HepG2 (cell line): Measurements from ENCODE around the gene LARP1. TPM values are rescaled to one million over a fixed set of nuclear protein-coding genes. Genes with fewer than 3 reads are reported as not detected.

Source experiments
- ARNTL ChIP-seq: sonication (generic); formaldehyde crosslinking; IDR thresholded peaks from 2 replicates; pipeline ENCODE4 v1.4.0; 2020; ENCODE audit warnings: mild to moderate bottlenecking, missing genetic modification reagents
- CEBPZ ChIP-seq: IDR thresholded peaks from 2 replicates; pipeline ENCODE4 v1.6.1; 2012; ENCODE audit warnings: low read length, improper control_type of control experiment
- E2F5 ChIP-seq: sonication (generic); formaldehyde crosslinking; conservative IDR thresholded peaks from 2 replicates; pipeline ENCODE4 v1.4.0; 2020; ENCODE audit warnings: missing genetic modification reagents
- HDAC1 ChIP-seq: sonication (generic); formaldehyde crosslinking; IDR thresholded peaks from 2 replicates; pipeline ENCODE4 v1.5.1; 2020; ENCODE audit warnings: mild to moderate bottlenecking, missing genetic modification reagents
- HNF1A ChIP-seq, 2 experiments: sonication (generic) in 1 of 2; formaldehyde crosslinking in 1 of 2; IDR thresholded peaks; 2 replicates each; pipeline versions ENCODE4 v1.4.0 to v1.6.1; 2016 to 2020; ENCODE audit warnings: borderline replicate concordance in 1 of 2, low read depth in 1 of 2, mild to moderate bottlenecking in 1 of 2, missing genetic modification reagents in 1 of 2
- JUND ChIP-seq: sonication (generic); formaldehyde crosslinking; IDR thresholded peaks from 2 replicates; pipeline ENCODE4 v1.8.0; 2022; ENCODE audit warnings: mild to moderate bottlenecking, missing genetic modification reagents
- MLLT10 ChIP-seq: sonication (generic); formaldehyde crosslinking; IDR thresholded peaks from 2 replicates; pipeline ENCODE4 v1.4.0; 2020; ENCODE audit warnings: missing genetic modification reagents
- RFXAP ChIP-seq: sonication (generic); formaldehyde crosslinking; IDR thresholded peaks from 2 replicates; pipeline ENCODE4 v1.4.0; 2020; ENCODE audit warnings: missing genetic modification reagents, borderline replicate concordance
- RORA ChIP-seq: sonication (generic); formaldehyde crosslinking; IDR thresholded peaks from 2 replicates; pipeline ENCODE4 v1.5.0; 2020; ENCODE audit warnings: mild to moderate bottlenecking, missing genetic modification reagents, moderate library complexity
- TCF7L2 ChIP-seq: IDR thresholded peaks from 2 replicates; pipeline ENCODE4 v1.6.1; 2011; ENCODE audit warnings: mild to moderate bottlenecking, low read depth, low read length, moderate library complexity
- THAP7 ChIP-seq: sonication (generic); formaldehyde crosslinking; IDR thresholded peaks from 2 replicates; pipeline ENCODE4 v1.8.1; 2023; ENCODE audit warnings: mild to moderate bottlenecking, missing genetic modification reagents
- ZNF138 ChIP-seq: sonication (generic); formaldehyde crosslinking; IDR thresholded peaks from 2 replicates; pipeline ENCODE4 v1.5.0; 2020; ENCODE audit warnings: mild to moderate bottlenecking, low read depth, missing genetic modification reagents
- ZNF687 ChIP-seq: sonication (generic); formaldehyde crosslinking; IDR thresholded peaks from 2 replicates; pipeline ENCODE4 v1.5.1; 2020; ENCODE audit warnings: mild to moderate bottlenecking, missing genetic modification reagents, moderate library complexity
- ZSCAN20 ChIP-seq: sonication (generic); formaldehyde crosslinking; IDR thresholded peaks from 2 replicates; pipeline ENCODE4 v1.4.0; 2020; ENCODE audit warnings: missing genetic modification reagents, mild to moderate bottlenecking, borderline replicate concordance
- polyA plus RNA-seq, 8 experiments: library from polyadenylated mRNA; depleted of rRNA in 3 of 8; stranded (reverse) in 7 of 8; unstranded in 1 of 8; fragments of >200 nt; fragmentation: Illumina TruSeq in 4 of 8; extraction: Trizol in 4 of 8; gene quantifications; 2 replicates each; pipeline versions ENCODE4 v1.2.1 to v1.2.3, GENCODE V29; 2011 to 2016; ENCODE audit warnings: low read depth in 4 of 8, missing spikeins in 1 of 8, mixed read lengths in 1 of 8; ENCODE audit not compliant: insufficient read depth in 1 of 8
- total RNA-seq, 5 experiments: library from RNA; depleted of rRNA; stranded (reverse); fragments of >200 nt; fragmentation: Illumina TruSeq; extraction: Trizol; gene quantifications; 2 replicates each; pipeline ENCODE4 v1.2.3, GENCODE V29; 2016; ENCODE audit warnings: low read depth in 1 of 5

The LARP1 gene
- total and polyA plus RNA-seq, 2 of the 13 experiments (the other 11 are each of a cell fraction or from before 2014, with no cell fraction given), result 45.2 to 61.4 TPM

GRCh38 chr5:154837009-154837901 is 82.1 kb downstream of the LARP1 start (continued):
- TF ChIP-seq HNF1A (IDR thresholded peaks at IDR 0.05; ENCODE audit: low read depth) (no peak), HNF1A (CRISPR knock-in tag; IDR thresholded peaks at IDR 0.05; ENCODE audit: borderline replicate concordance) (no peak; the same call in 1 of the 2 replicates), RFXAP (CRISPR knock-in tag) (no peak), MLLT10 (no peak), ARNTL (CRISPR knock-in tag) (no peak), JUND (CRISPR knock-in tag) (no peak), ZSCAN20 (CRISPR knock-in tag) (no peak), RORA (CRISPR knock-in tag) (no peak), CEBPZ (no peak), TCF7L2 (no peak), ZNF687 (CRISPR knock-in tag) (no peak), HDAC1 (CRISPR knock-in tag) (peak; percentile 21; the same call in 1 of the 2 replicates), E2F5 (CRISPR knock-in tag) (no peak), ZNF138 (CRISPR knock-in tag) (no peak), THAP7 (CRISPR knock-in tag) (no peak)
